PC-9 (cell line): ENCODE measurements around the gene PRSS23.

ENCODE experiments used
- CTCF ChIP-seq: fragments of 200-600 bp; sonication (generic); conservative IDR thresholded peaks from 2 replicates; pipeline ENCODE4 v1.6.1; 2017; ENCODE audit warnings: mixed run types, antibody characterized with exemption, mild to moderate bottlenecking, moderate library complexity
- EZH2 ChIP-seq: fragments of 200-600 bp; sonication (generic); IDR thresholded peaks from 2 replicates; pipeline ENCODE4 v1.8.0; 2017; ENCODE audit warnings: antibody characterized with exemption, low read depth

- no peak for TF ChIP-seq CTCF
- no peak for TF ChIP-seq EZH2
Measured at GRCh38 chr11:86815726-86816125, 15.4 kb downstream of the PRSS23 start.
